Measurements from ENCODE around the gene ALB.

The ALB gene

DNA sequence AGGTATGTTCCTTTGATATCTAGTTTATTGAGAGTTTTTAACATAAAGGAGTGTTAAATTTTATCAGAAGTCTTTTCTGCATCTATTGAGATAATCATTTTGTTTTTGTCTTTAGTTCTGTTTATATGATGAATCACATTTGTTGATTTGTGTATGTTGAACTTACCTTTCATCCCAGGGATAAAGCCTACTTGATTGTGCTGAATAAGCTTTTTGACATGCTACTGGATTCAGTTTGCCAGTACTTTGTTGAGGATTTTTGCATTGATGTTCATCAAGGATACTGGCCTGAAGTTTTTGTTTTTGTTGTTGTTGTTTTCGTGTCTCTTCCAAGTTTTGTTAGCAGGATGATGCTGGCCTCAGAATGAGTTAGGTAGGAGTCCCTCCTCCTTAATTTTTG is 66.6 kb downstream of the ALB start:
- Histone ChIP-seq H3K4me3 (ENCODE audit: low read depth, low read length) (no peak overlapping the region), H3K4me1 (no peaks in the 10 kb centered on the region), H3K36me3 (ENCODE audit: control insufficient read depth, insufficient read depth, low read length) (no peaks in the 10 kb centered on the region), H3K4me2 (ENCODE audit: low read length) (no peak overlapping the region), H3K9ac (no peak overlapping the region), H3K27ac (no peak overlapping the region), H2AFZ (no peak overlapping the region), H3K27me3 (ENCODE audit: control insufficient read depth, insufficient read depth, low read length) (no peaks in the 10 kb centered on the region), H3K79me2 (no peaks in the 10 kb centered on the region), H3K9me3 (ENCODE audit: control insufficient read depth, low read length) (no peaks in the 10 kb centered on the region)
- TF ChIP-seq, protein P1, sequence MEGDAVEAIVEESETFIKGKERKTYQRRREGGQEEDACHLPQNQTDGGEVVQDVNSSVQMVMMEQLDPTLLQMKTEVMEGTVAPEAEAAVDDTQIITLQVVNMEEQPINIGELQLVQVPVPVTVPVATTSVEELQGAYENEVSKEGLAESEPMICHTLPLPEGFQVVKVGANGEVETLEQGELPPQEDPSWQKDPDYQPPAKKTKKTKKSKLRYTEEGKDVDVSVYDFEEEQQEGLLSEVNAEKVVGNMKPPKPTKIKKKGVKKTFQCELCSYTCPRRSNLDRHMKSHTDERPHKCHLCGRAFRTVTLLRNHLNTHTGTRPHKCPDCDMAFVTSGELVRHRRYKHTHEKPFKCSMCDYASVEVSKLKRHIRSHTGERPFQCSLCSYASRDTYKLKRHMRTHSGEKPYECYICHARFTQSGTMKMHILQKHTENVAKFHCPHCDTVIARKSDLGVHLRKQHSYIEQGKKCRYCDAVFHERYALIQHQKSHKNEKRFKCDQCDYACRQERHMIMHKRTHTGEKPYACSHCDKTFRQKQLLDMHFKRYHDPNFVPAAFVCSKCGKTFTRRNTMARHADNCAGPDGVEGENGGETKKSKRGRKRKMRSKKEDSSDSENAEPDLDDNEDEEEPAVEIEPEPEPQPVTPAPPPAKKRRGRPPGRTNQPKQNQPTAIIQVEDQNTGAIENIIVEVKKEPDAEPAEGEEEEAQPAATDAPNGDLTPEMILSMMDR (IDR thresholded peaks at IDR 0.05): no peak
